Stimulated activated CD8-positive, alpha-beta memory T cell treated with anti-CD3 and anti-CD28 coated beads, Interleukin-7, amount 100 ng/mL, for 4 hours (primary cell): ENCODE measurements around the gene CXCL12.

Experiments used
- DNase-seq, 2 donors: peaks; one replicate each; pipeline ENCODE4 v3.0.0-alpha.2; 2020; ENCODE audit warnings: low read depth in 2 of 2

CXCL12 gene

GRCh38 chr10:44399659-44400451, 15.0 kb upstream of the CXCL12 start:
- DNase-seq: no peak

GRCh38 chr10:44398747-44399658, 14.1 kb upstream of the CXCL12 start:
- no peak for DNase-seq

- DNase-seq: no peak
Observed at GRCh38 chr10:44398271-44398670, 13.4 kb upstream of the CXCL12 start.

- DNase-seq: no peak
Observed at GRCh38 chr10:44397476-44398225, 12.8 kb upstream of the CXCL12 start.

GRCh38 chr10:44396671-44397191, 11.8 kb upstream of the CXCL12 start:
- DNase-seq: no peak

GRCh38 chr10:44395902-44396670, 11.2 kb upstream of the CXCL12 start:
- no peak for DNase-seq

- DNase-seq: no peak
Observed at GRCh38 chr10:44395396-44395795, 10.5 kb upstream of the CXCL12 start.

GRCh38 chr10:44394696-44395381, 9.9 kb upstream of the CXCL12 start:
- DNase-seq: no peak

GRCh38 chr10:44393834-44394547, 9.1 kb upstream of the CXCL12 start:
- no peak for DNase-seq

- no peak for DNase-seq
Observed at GRCh38 chr10:44393051-44393630, 8.2 kb upstream of the CXCL12 start.

- DNase-seq: no peak
Observed at GRCh38 chr10:44392420-44392819, 7.5 kb upstream of the CXCL12 start.

- DNase-seq: no peak
Observed at GRCh38 chr10:44391981-44392380, 7.1 kb upstream of the CXCL12 start.

- no peak for DNase-seq
Observed at GRCh38 chr10:44390585-44391072, 5.7 kb upstream of the CXCL12 start.

GRCh38 chr10:44389556-44389955, 4.7 kb upstream of the CXCL12 start:
- DNase-seq: no peak

GRCh38 chr10:44389150-44389549, 4.3 kb upstream of the CXCL12 start:
- no peak for DNase-seq

- DNase-seq: no peak
Observed at GRCh38 chr10:44388641-44389040, 3.7 kb upstream of the CXCL12 start.

- no peak for DNase-seq
Observed at GRCh38 chr10:44387853-44388251, 3.0 kb upstream of the CXCL12 start.

- DNase-seq: no peak
Observed at GRCh38 chr10:44386546-44387052, 1.7 kb upstream of the CXCL12 start.
